SU-DHL-6 (cell line): ENCODE measurements around the gene EIF4A3.

Source experiments
- H2AFZ ChIP-seq: fragments of 200-600 bp; sonication (generic); 2 replicates; pipeline ENCODE4 v1.6.1; 2014; ENCODE audit warnings: low read depth, mild to moderate bottlenecking, moderate library complexity, mixed read lengths, antibody characterized with exemption, low read length; ENCODE audit not compliant: severe bottlenecking
- H3F3A ChIP-seq: fragments of 200-600 bp; shearing (Covaris generic); 2 replicates; pipeline ENCODE4 v1.6.0; 2016; ENCODE audit warnings: antibody characterized with exemption, mild to moderate bottlenecking; ENCODE audit not compliant: insufficient read depth
- H3K27ac ChIP-seq: fragments of 200-600 bp; sonication (generic); 2 replicates; pipeline ENCODE4 v1.5.1; 2016; ENCODE audit warnings: low read depth, mild to moderate bottlenecking, low read length, moderate library complexity, mixed read lengths
- H3K27me3 ChIP-seq: fragments of 200-600 bp; sonication (generic), shearing (Covaris generic); 2 replicates; pipeline ENCODE4 v1.6.0; 2014; ENCODE audit warnings: mild to moderate bottlenecking, low read length
- H3K36me3 ChIP-seq: fragments of 200-600 bp; sonication (generic); 2 replicates; pipeline ENCODE4 v1.6.1; 2014; ENCODE audit warnings: mild to moderate bottlenecking, low read length, mixed read lengths
- H3K4me2 ChIP-seq: fragments of 300-600, 200-600 bp; shearing (Covaris generic), sonication (generic); 2 replicates; pipeline ENCODE4 v1.6.0; 2014; ENCODE audit warnings: low read length, low read depth, mild to moderate bottlenecking; ENCODE audit not compliant: poor library complexity, severe bottlenecking
- H3K4me3 ChIP-seq: fragments of 200-600 bp; sonication (generic); 2 replicates; pipeline ENCODE4 v1.5.1; 2014; ENCODE audit warnings: antibody characterized with exemption, low read length, mild to moderate bottlenecking, mixed read lengths; ENCODE audit not compliant: insufficient read depth, poor library complexity, severe bottlenecking
- H3K79me2 ChIP-seq: fragments of 200-600 bp; sonication (generic); 2 replicates; pipeline ENCODE4 v1.6.1; 2014; ENCODE audit warnings: mild to moderate bottlenecking, low read length, moderate library complexity; ENCODE audit not compliant: insufficient read depth
- H3K9ac ChIP-seq: fragments of 200-600 bp; sonication (generic); 2 replicates; pipeline ENCODE4 v1.7.0; 2014; ENCODE audit warnings: mild to moderate bottlenecking, low read length
- H3K9me2 ChIP-seq: fragments of 200-600 bp; sonication (generic); replicated peaks from 2 replicates; pipeline ENCODE4 v1.6.1; 2014; ENCODE audit warnings: low read length; ENCODE audit not compliant: insufficient read depth
- H3K9me3 ChIP-seq: fragments of 200-600 bp; sonication (generic); 2 replicates; pipeline ENCODE4 v1.6.1; 2014; ENCODE audit warnings: low read length, mixed read lengths; ENCODE audit not compliant: insufficient read depth
- H4K20me1 ChIP-seq: fragments of 200-600 bp; sonication (generic); 2 replicates; pipeline ENCODE4 v1.6.1; 2014; ENCODE audit warnings: low read depth, mild to moderate bottlenecking, antibody characterized with exemption, low read length, moderate library complexity, mixed read lengths
- EZH2phosphoT487 ChIP-seq: fragments of 200-600 bp; sonication (generic), shearing (Covaris generic); conservative IDR thresholded peaks from 2 replicates; pipeline ENCODE4 v1.6.1; 2018; ENCODE audit warnings: mild to moderate bottlenecking, antibody characterized with exemption, low read length, moderate library complexity, mixed read lengths
- TF ChIP-seq, protein P1 (sequence below): fragments of 200-600 bp; sonication (generic); IDR thresholded peaks from one replicate; pipeline ENCODE4 v1.5.1; 2017; ENCODE audit warnings: antibody characterized with exemption, mild to moderate bottlenecking, low read length, moderate library complexity; ENCODE audit not compliant: insufficient read depth, poor library complexity, severe bottlenecking

Gene EIF4A3

DNA sequence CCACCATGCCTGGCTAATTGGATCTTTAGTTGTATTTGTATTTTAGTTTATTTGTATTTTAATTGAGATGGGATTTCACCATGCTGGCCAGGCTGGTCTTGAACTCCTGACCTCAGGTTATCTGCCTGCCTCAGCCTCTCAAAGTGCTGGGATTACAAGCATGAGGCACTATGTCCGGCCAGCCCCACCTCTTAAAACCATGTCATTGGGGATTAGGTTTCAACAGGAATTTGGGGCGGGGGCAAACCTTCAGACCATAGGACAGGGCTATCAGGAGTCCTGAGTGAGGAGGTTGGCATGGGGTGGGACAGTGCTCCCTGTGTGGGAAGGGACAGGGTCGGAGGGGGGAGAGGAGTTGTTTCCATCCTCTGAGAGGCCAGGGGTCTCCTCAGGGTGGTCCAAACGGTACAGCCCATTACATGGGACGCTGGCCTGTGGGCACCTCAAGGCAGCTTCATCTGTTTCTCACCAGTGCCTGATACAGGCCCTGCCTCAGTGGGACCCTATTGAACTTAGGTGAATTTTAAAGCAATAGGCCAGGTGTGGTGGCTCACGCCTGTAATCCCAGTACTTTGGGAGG, 23.9 kb downstream of the EIF4A3 start:
- no peaks in the 10 kb centered on the region for H3K9me2 ChIP-seq
- H3K9me3 ChIP-seq: no peaks in the 10 kb centered on the region
- no peak for TF ChIP-seq EZH2phosphoT487
- TF ChIP-seq, protein P1, sequence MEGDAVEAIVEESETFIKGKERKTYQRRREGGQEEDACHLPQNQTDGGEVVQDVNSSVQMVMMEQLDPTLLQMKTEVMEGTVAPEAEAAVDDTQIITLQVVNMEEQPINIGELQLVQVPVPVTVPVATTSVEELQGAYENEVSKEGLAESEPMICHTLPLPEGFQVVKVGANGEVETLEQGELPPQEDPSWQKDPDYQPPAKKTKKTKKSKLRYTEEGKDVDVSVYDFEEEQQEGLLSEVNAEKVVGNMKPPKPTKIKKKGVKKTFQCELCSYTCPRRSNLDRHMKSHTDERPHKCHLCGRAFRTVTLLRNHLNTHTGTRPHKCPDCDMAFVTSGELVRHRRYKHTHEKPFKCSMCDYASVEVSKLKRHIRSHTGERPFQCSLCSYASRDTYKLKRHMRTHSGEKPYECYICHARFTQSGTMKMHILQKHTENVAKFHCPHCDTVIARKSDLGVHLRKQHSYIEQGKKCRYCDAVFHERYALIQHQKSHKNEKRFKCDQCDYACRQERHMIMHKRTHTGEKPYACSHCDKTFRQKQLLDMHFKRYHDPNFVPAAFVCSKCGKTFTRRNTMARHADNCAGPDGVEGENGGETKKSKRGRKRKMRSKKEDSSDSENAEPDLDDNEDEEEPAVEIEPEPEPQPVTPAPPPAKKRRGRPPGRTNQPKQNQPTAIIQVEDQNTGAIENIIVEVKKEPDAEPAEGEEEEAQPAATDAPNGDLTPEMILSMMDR: no peak
- no peaks in the 10 kb centered on the region for H3K79me2 ChIP-seq
- no peaks in the 10 kb centered on the region for H3K27me3 ChIP-seq
- H2AFZ ChIP-seq: no peak overlapping the region
- H3K27ac ChIP-seq: no peak overlapping the region
- H3F3A ChIP-seq: no peaks in the 10 kb centered on the region
- H3K4me2 ChIP-seq: no peak overlapping the region
- no peak overlapping the region for H3K4me3 ChIP-seq
- no peak overlapping the region for H3K9ac ChIP-seq
- H4K20me1 ChIP-seq: no peaks in the 10 kb centered on the region
- H3K36me3 ChIP-seq: no peaks in the 10 kb centered on the region

DNA sequence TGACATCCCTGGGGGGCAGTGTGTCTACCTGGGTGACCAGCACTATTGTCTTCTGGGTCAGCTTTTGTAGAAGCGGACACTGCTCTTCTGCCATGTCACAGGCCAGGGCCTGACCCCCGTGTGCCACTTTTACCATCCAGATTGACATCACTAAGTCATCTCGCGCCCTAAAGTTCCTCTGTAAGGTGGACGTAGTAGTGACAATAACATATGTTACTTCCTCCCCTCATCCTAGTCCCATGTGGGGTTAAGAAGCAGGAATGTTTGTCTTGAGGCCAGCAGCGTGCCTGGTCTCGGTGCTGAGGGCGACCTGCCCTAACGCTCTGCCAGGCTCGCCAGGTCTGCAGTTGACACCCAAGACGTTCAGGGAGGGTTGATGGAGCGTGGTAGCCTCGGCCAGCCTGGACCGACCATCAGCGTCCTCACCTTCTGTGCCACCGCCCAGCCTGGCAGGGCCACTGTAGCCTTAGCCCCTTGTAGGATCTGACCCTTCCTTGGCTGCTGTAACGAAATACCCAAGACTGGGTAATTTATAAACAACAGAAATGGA, 24.8 kb downstream of the EIF4A3 start:
- Histone ChIP-seq H3K9me2 (no peaks in the 10 kb centered on the region), H3K27me3 (no peaks in the 10 kb centered on the region), H3K4me2 (no peak overlapping the region), H4K20me1 (no peaks in the 10 kb centered on the region), H3K4me3 (no peak overlapping the region), H3K36me3 (no peaks in the 10 kb centered on the region), H3F3A (no peaks in the 10 kb centered on the region), H2AFZ (no peak overlapping the region), H3K9ac (no peak overlapping the region), H3K27ac (no peak overlapping the region), H3K79me2 (no peaks in the 10 kb centered on the region), H3K9me3 (no peaks in the 10 kb centered on the region)
- TF ChIP-seq, protein P1: no peak
- no peak for TF ChIP-seq EZH2phosphoT487

DNA sequence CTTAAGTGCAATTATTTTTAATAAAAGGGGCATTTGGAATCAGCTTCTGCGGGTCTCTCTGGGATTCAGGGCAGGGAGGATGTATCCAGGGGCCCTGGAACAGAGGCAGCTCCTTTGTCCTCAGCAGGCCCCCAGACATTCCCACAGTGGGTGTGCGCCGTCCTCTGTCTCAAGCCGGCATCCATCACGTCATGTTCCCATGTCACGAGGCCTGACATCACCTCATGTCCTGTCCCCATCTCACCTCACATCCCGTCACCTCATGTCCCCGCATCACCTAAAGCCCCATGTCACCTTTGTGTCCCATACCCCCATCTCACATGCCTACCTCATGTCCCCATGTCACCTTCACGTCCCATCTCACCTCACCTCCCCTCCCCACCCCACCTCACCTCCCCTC, 27.1 kb downstream of the EIF4A3 start:
- H3K9me2 ChIP-seq: no peaks in the 10 kb centered on the region
- H2AFZ ChIP-seq: no peak overlapping the region
- no peaks in the 10 kb centered on the region for H3K27me3 ChIP-seq
- H3K4me2 ChIP-seq: no peak overlapping the region
- no peak overlapping the region for H3K27ac ChIP-seq
- H3K4me3 ChIP-seq: no peak overlapping the region
- no peaks in the 10 kb centered on the region for H3K36me3 ChIP-seq
- H3K9me3 ChIP-seq: no peaks in the 10 kb centered on the region
- H4K20me1 ChIP-seq: no peaks in the 10 kb centered on the region
- TF ChIP-seq EZH2phosphoT487: no peak
- TF ChIP-seq, protein P1: no peak
- no peaks in the 10 kb centered on the region for H3K79me2 ChIP-seq
- no peaks in the 10 kb centered on the region for H3F3A ChIP-seq
- no peak overlapping the region for H3K9ac ChIP-seq
